ENCODE results near the gene SCNM1.

Gene SCNM1

GRCh38 chr1:151165281-151165737 lies 635 bp upstream of the SCNM1 start (continued):
- TF ChIP-seq ZNF510 (tag by site-specific recombination; IDR thresholded peaks at IDR 0.05; ENCODE audit: insufficient replicate concordance) (no peak), ZNF311 (tag by site-specific recombination; IDR thresholded peaks at IDR 0.05; ENCODE audit: borderline replicate concordance) (no peak), ZNF324 (tag by site-specific recombination; IDR thresholded peaks at IDR 0.05) (peak; percentile 63; the same call in 1 of the 2 replicates), KLF10 (tag by site-specific recombination; IDR thresholded peaks at IDR 0.05) (no peak), ZNF274 (IDR thresholded peaks at IDR 0.05; ENCODE audit: low read length) (no peak), ZNF274 (tag by site-specific recombination; IDR thresholded peaks at IDR 0.05; ENCODE audit: borderline replicate concordance) (no peak), KLF9 (tag by site-specific recombination; IDR thresholded peaks at IDR 0.05; ENCODE audit: low read depth) (0 out of 2 replicates have a peak, but pooled peaks have one; percentile 9), ZSCAN5A (tag by site-specific recombination; IDR thresholded peaks at IDR 0.05) (no peak), HOXD13 (CRISPR knock-in tag; IDR thresholded peaks at IDR 0.05; ENCODE audit: borderline replicate concordance) (no peak), INSM2 (tag by site-specific recombination; IDR thresholded peaks at IDR 0.05) (peak; percentile 42; the same call in 1 of the 2 replicates), GLI2 (tag by site-specific recombination; IDR thresholded peaks at IDR 0.05; ENCODE audit: borderline replicate concordance, low read depth) (no peak), ZNF48 (tag by site-specific recombination; IDR thresholded peaks at IDR 0.05) (no peak), ZNF423 (tag by site-specific recombination; IDR thresholded peaks at IDR 0.05) (peak; percentile 97), ATF2 (tag by site-specific recombination; IDR thresholded peaks at IDR 0.05; ENCODE audit: low read depth) (no peak), ZBTB10 (tag by site-specific recombination; IDR thresholded peaks at IDR 0.05) (peak; percentile 50; the same call in 1 of the 2 replicates), ZNF112 (tag by site-specific recombination; IDR thresholded peaks at IDR 0.05) (no peak), KLF8 (tag by site-specific recombination; IDR thresholded peaks at IDR 0.05) (peak; percentile 58), ZNF114 (tag by site-specific recombination; IDR thresholded peaks at IDR 0.05) (no peak), ZBTB6 (tag by site-specific recombination; IDR thresholded peaks at IDR 0.05) (peak; percentile 82), ZNF677 (tag by site-specific recombination; IDR thresholded peaks at IDR 0.05) (no peak), ZNF341 (tag by site-specific recombination; IDR thresholded peaks at IDR 0.05; ENCODE audit: low read depth) (peak; percentile 75), ZNF600 (tag by site-specific recombination; IDR thresholded peaks at IDR 0.05) (peak; percentile 7; the same call in 1 of the 2 replicates), ZSCAN4 (tag by site-specific recombination; IDR thresholded peaks at IDR 0.05) (0 out of 2 replicates have a peak, but pooled peaks have one; percentile 16), ZIC2 (tag by site-specific recombination; IDR thresholded peaks at IDR 0.05) (0 out of 2 replicates have a peak, but pooled peaks have one; percentile 29), SCRT2 (tag by site-specific recombination; IDR thresholded peaks at IDR 0.05) (no peak), ZBTB7A (tag by site-specific recombination; IDR thresholded peaks at IDR 0.05; ENCODE audit: low read depth) (0 out of 2 replicates have a peak, but pooled peaks have one; percentile 21), ZNF555 (tag by site-specific recombination; conservative IDR thresholded peaks at IDR 0.05) (no peak)

All from HEK293 (cell line).